Mesenchymal stem cell (in vitro differentiated cells and primary cell): ENCODE results near the gene PTPRQ.

ENCODE experiments used
- DNase-seq: peaks from one replicate; pipeline ENCODE4 v3.0.0-alpha.2; 2013
- H2AFZ ChIP-seq: one replicate; pipeline ENCODE4 v1.6.1; 2013; ENCODE audit warnings: low read depth, mild to moderate bottlenecking, control low read depth, inconsistent platforms, low read length, moderate library complexity
- H2AK5ac ChIP-seq: 2 replicates; pipeline ENCODE4 v1.6.1; 2013; ENCODE audit warnings: low read length, moderate library complexity, mild to moderate bottlenecking, inconsistent platforms; ENCODE audit not compliant: severe bottlenecking
- H2BK120ac ChIP-seq: one replicate; pipeline ENCODE4 v1.6.1; 2013; ENCODE audit warnings: low read depth, mild to moderate bottlenecking, inconsistent platforms, low read length, moderate library complexity
- H2BK12ac ChIP-seq, 2 experiments: one replicate each; pipeline ENCODE4 v1.6.1; 2013; ENCODE audit warnings: inconsistent platforms in 2 of 2, low read length in 2 of 2, mild to moderate bottlenecking in 2 of 2, moderate library complexity in 2 of 2, control low read depth in 1 of 2
- H2BK15ac ChIP-seq: one replicate; pipeline ENCODE4 v1.6.1; 2013; ENCODE audit warnings: mild to moderate bottlenecking, low read depth, inconsistent platforms; ENCODE audit not compliant: poor library complexity, severe bottlenecking
- H2BK5ac ChIP-seq: 2 replicates; pipeline ENCODE4 v1.6.1; 2013; ENCODE audit warnings: low read depth, mild to moderate bottlenecking, low read length, control low read depth, inconsistent platforms; ENCODE audit not compliant: poor library complexity, severe bottlenecking
- H3K14ac ChIP-seq, 2 experiments: one replicate each; pipeline ENCODE4 v1.6.1; 2013; ENCODE audit warnings: inconsistent platforms in 2 of 2, low read length in 2 of 2, control low read depth in 1 of 2, mild to moderate bottlenecking in 1 of 2, moderate library complexity in 1 of 2
- H3K18ac ChIP-seq, 2 experiments: one replicate each; pipeline ENCODE4 v1.6.1; 2013; ENCODE audit warnings: inconsistent platforms in 2 of 2, low read length in 2 of 2, control low read depth in 1 of 2, low read depth in 1 of 2, mild to moderate bottlenecking in 1 of 2
- H3K23ac ChIP-seq, 2 experiments: one replicate each; pipeline ENCODE4 v1.6.1; 2013; ENCODE audit warnings: inconsistent platforms in 2 of 2, low read length in 2 of 2, mild to moderate bottlenecking in 2 of 2, moderate library complexity in 2 of 2, control low read depth in 1 of 2
- H3K27ac ChIP-seq: 2 replicates; pipeline ENCODE4 v1.5.1; 2013; ENCODE audit warnings: mild to moderate bottlenecking, moderate library complexity, low read length, control low read depth, inconsistent platforms; ENCODE audit not compliant: poor library complexity, severe bottlenecking
- H3K27me3 ChIP-seq, 2 experiments: 2 replicates each; pipeline versions ENCODE4 v1.6.1 to v1.7.0; 2013; ENCODE audit warnings: low read length in 2 of 2, mild to moderate bottlenecking in 2 of 2, moderate library complexity in 2 of 2, control low read depth in 1 of 2, inconsistent platforms in 1 of 2; ENCODE audit not compliant: control insufficient read depth in 1 of 2, insufficient read depth in 1 of 2
- H3K36me3 ChIP-seq, 2 experiments: 2 replicates each; pipeline versions ENCODE4 v1.6.1 to v1.7.0; 2013; ENCODE audit warnings: low read length in 2 of 2, control low read depth in 1 of 2, inconsistent platforms in 1 of 2, low read depth in 1 of 2, mild to moderate bottlenecking in 1 of 2; ENCODE audit not compliant: insufficient read depth in 2 of 2, control insufficient read depth in 1 of 2
- H3K4ac ChIP-seq, 2 experiments: one replicate each; pipeline ENCODE4 v1.6.1; 2013; ENCODE audit warnings: inconsistent platforms in 2 of 2, low read length in 2 of 2, mild to moderate bottlenecking in 2 of 2, moderate library complexity in 2 of 2, control low read depth in 1 of 2, low read depth in 1 of 2
- H3K4me1 ChIP-seq: 2 replicates; pipeline ENCODE4 v1.6.1; 2013; ENCODE audit warnings: low read depth, low read length, control low read depth; ENCODE audit not compliant: control insufficient read depth, insufficient read depth
- H3K4me2 ChIP-seq: 2 replicates; pipeline ENCODE4 v1.6.1; 2013; ENCODE audit warnings: low read length, mild to moderate bottlenecking, inconsistent platforms; ENCODE audit not compliant: poor library complexity, severe bottlenecking
- H3K4me3 ChIP-seq, 2 experiments: 2 replicates each; pipeline versions ENCODE4 v1.5.1 to v1.7.0; 2013; ENCODE audit warnings: low read length in 2 of 2, mild to moderate bottlenecking in 2 of 2, control low read depth in 1 of 2, low read depth in 1 of 2; ENCODE audit not compliant: insufficient read depth in 1 of 2
- H3K79me1 ChIP-seq: replicated peaks from 2 replicates; pipeline ENCODE4 v1.6.1; 2013; ENCODE audit warnings: mild to moderate bottlenecking, control low read depth, low read length, inconsistent platforms; ENCODE audit not compliant: poor library complexity, severe bottlenecking
- H3K9ac ChIP-seq: 2 replicates; pipeline ENCODE4 v1.7.0; 2013; ENCODE audit warnings: mild to moderate bottlenecking, low read length, moderate library complexity
- H3K9me3 ChIP-seq: 2 replicates; pipeline ENCODE4 v1.7.0; 2013; ENCODE audit warnings: mild to moderate bottlenecking, low read length; ENCODE audit not compliant: control insufficient read depth
- H4K8ac ChIP-seq: one replicate; pipeline ENCODE4 v1.6.1; 2013; ENCODE audit warnings: inconsistent platforms, mild to moderate bottlenecking, low read length, moderate library complexity
- H4K91ac ChIP-seq: one replicate; pipeline ENCODE4 v1.6.1; 2013; ENCODE audit warnings: mild to moderate bottlenecking, low read length, inconsistent platforms
- WGBS: methylation state at CpG from one replicate; pipeline ENCODE4 v1.1.7; 2013; ENCODE audit warnings: mixed read lengths; 5-methylcytosine and 5-hydroxymethylcytosine counted together

Gene PTPRQ

GRCh38 chr12:80702889-80703805 lies 259.1 kb downstream of the PTPRQ start:
- H3K9me3 ChIP-seq, result no peaks in the 10 kb centered on the region
- no peak overlapping the region for H3K23ac ChIP-seq
- H3K4ac ChIP-seq, result peak overlapping the region in 1 of 2 experiments; percentile 41
- peak; percentile 64 for DNase-seq
- no peak overlapping the region for H2BK120ac ChIP-seq
- no peak overlapping the region for H3K14ac ChIP-seq
- H2AFZ ChIP-seq, result peak overlapping the region; percentile 54
- H2BK5ac ChIP-seq, result no peak overlapping the region
- H3K36me3 ChIP-seq, result no peaks in the 10 kb centered on the region
- H2AK5ac ChIP-seq, result no peak overlapping the region
- no peak overlapping the region for H2BK15ac ChIP-seq
- no peak overlapping the region for H3K27ac ChIP-seq
- peak overlapping the region; percentile 50 for H3K9ac ChIP-seq
- H3K27me3 ChIP-seq, result peaks cover 0 to 8% of the 10 kb centered on the region in 2 experiments
- peak overlapping the region in 1 of 2 experiments; percentile 12 for H3K18ac ChIP-seq
- no peak overlapping the region for H4K91ac ChIP-seq
- H2BK12ac ChIP-seq, result no peak overlapping the region
- no peak overlapping the region for H4K8ac ChIP-seq
- H3K79me1 ChIP-seq, result no peaks in the 10 kb centered on the region
- H3K4me1 ChIP-seq, result peaks cover 6% of the 10 kb centered on the region
- peak overlapping the region in 1 of 2 experiments; percentile 69 for H3K4me3 ChIP-seq
- peak overlapping the region; percentile 43 for H3K4me2 ChIP-seq
- 47% methylated on average over 11 of the region's 12 CpGs for WGBS

- H2BK5ac ChIP-seq, result no peak overlapping the region
- peaks cover 11% of the 10 kb centered on the region for H3K4me1 ChIP-seq
- no peak overlapping the region for H2BK15ac ChIP-seq
- no peak overlapping the region for H2AK5ac ChIP-seq
- H3K27ac ChIP-seq, result no peak overlapping the region
- H3K27me3 ChIP-seq, result peaks cover 0 to 20% of the 10 kb centered on the region in 2 experiments
- H3K4ac ChIP-seq, result no peak overlapping the region
- H3K14ac ChIP-seq, result no peak overlapping the region
- DNase-seq, result no peak
- no peak overlapping the region for H4K91ac ChIP-seq
- no peak overlapping the region for H2BK12ac ChIP-seq
- H2AFZ ChIP-seq, result no peak overlapping the region
- no peak overlapping the region for H2BK120ac ChIP-seq
- H3K18ac ChIP-seq, result no peak overlapping the region
- H3K36me3 ChIP-seq, result no peaks in the 10 kb centered on the region
- no peak overlapping the region for H3K9ac ChIP-seq
- no peak overlapping the region for H3K4me2 ChIP-seq
- no peak overlapping the region for H3K4me3 ChIP-seq
- no peaks in the 10 kb centered on the region for H3K9me3 ChIP-seq
- 100% methylated on average over 1 of the region's 2 CpGs for WGBS
- H3K79me1 ChIP-seq, result no peaks in the 10 kb centered on the region
- H3K23ac ChIP-seq, result no peak overlapping the region
- H4K8ac ChIP-seq, result no peak overlapping the region
These were observed 260.4 kb downstream of the PTPRQ start for GRCh38 chr12:80704420-80704819.

GRCh38 chr12:80707126-80707829 lies 263.2 kb downstream of the PTPRQ start, which contains the start of gene MYF6:
Gene MYF6, plus strand, starts transcription at chr12:80707634. Its CDS starts 86 bp downstream, at chr12:80707720.
- 96% methylated on average over 4 of the region's 4 CpGs for WGBS

DNA sequence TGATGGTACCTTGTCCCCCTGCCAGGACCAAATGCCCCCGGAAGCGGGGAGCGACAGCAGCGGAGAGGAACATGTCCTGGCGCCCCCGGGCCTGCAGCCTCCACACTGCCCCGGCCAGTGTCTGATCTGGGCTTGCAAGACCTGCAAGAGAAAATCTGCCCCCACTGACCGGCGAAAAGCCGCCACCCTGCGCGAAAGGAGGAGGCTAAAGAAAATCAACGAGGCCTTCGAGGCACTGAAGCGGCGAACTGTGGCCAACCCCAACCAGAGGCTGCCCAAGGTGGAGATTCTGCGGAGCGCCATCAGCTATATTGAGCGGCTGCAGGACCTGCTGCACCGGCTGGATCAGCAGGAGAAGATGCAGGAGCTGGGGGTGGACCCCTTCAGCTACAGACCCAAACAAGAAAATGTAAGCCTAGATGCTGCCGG lies 263.8 kb downstream of the PTPRQ start:
- H2AK5ac ChIP-seq, result no peak overlapping the region
- H3K79me1 ChIP-seq, result no peaks in the 10 kb centered on the region
- H3K4ac ChIP-seq, result no peak overlapping the region
- peaks cover 0 to 35% of the 10 kb centered on the region in 2 experiments for H3K27me3 ChIP-seq
- H3K9me3 ChIP-seq, result no peaks in the 10 kb centered on the region
- no peak overlapping the region for H2AFZ ChIP-seq
- WGBS, result 30% methylated on average over 21 of the region's 21 CpGs
- H3K27ac ChIP-seq, result no peak overlapping the region
- no peak overlapping the region for H3K18ac ChIP-seq
- H2BK120ac ChIP-seq, result no peak overlapping the region
- no peak overlapping the region for H2BK5ac ChIP-seq
- no peak overlapping the region for H4K91ac ChIP-seq
- peaks cover 11% of the 10 kb centered on the region for H3K4me1 ChIP-seq
- DNase-seq, result no peak
- H3K9ac ChIP-seq, result no peak overlapping the region
- no peak overlapping the region for H3K23ac ChIP-seq
- H3K4me3 ChIP-seq, result peak overlapping the region in 1 of 2 experiments; percentile 43
- peak overlapping the region; percentile 94 for H3K4me2 ChIP-seq
- H3K36me3 ChIP-seq, result no peaks in the 10 kb centered on the region
- H4K8ac ChIP-seq, result no peak overlapping the region
- no peak overlapping the region for H3K14ac ChIP-seq
- H2BK15ac ChIP-seq, result no peak overlapping the region
- no peak overlapping the region for H2BK12ac ChIP-seq

More at GRCh38 chr12:80707126-80707829, 263.2 kb downstream of the PTPRQ start, which contains the start of gene MYF6:
- no peaks in the 10 kb centered on the region for H3K79me1 ChIP-seq
- no peak for DNase-seq
- no peak within 1 kb of the TSS for H3K14ac ChIP-seq
- H2BK15ac ChIP-seq, result peak within 1 kb of the TSS; percentile 36
- no peak within 1 kb of the TSS for H2BK120ac ChIP-seq
- peak within 1 kb of the TSS; percentile 32 for H3K9ac ChIP-seq
- H3K23ac ChIP-seq, result no peak within 1 kb of the TSS
- no peak within 1 kb of the TSS for H3K4ac ChIP-seq
- peaks cover 0 to 34% of the 10 kb centered on the region in 2 experiments for H3K27me3 ChIP-seq
- peak within 1 kb of the TSS; percentile 43 to 76 for H3K4me3 ChIP-seq
- H3K36me3 ChIP-seq, result no peaks in the 10 kb centered on the region
- H3K9me3 ChIP-seq, result no peaks in the 10 kb centered on the region
- peak within 1 kb of the TSS; percentile 91 for H4K8ac ChIP-seq
- no peak within 1 kb of the TSS for H2BK12ac ChIP-seq
- peak within 1 kb of the TSS; percentile 94 for H3K4me2 ChIP-seq
- H3K27ac ChIP-seq, result no peak within 1 kb of the TSS
- H2AK5ac ChIP-seq, result no peak within 1 kb of the TSS
- peak within 1 kb of the TSS; percentile 7 for H2AFZ ChIP-seq
- H2BK5ac ChIP-seq, result no peak within 1 kb of the TSS
- no peak within 1 kb of the TSS for H3K18ac ChIP-seq
- no peak within 1 kb of the TSS for H4K91ac ChIP-seq
- peaks cover 11% of the 10 kb centered on the region for H3K4me1 ChIP-seq
